PC-9 (cell line): ENCODE data around the gene HSPA9. TPM values are rescaled to one million over a fixed set of nuclear protein-coding genes. Genes with fewer than 3 reads are reported as not detected.
A peak's percentile ranks its signal among the peaks of the same experiment; 100 is the strongest.

ENCODE experiments used
- BruUV-seq: library from RNA; stranded (reverse); fragments of 400-500 nt; replicated peaks from 2 replicates; lab custom pipeline; 2021; lab: Mats Ljungman, UMichigan
- CTCF ChIA-PET: fragments of 300-600 bp; sonication (Branson Sonifier 250); formaldehyde crosslinking; loops from one replicate; lab custom pipeline; 2022; ENCODE audit warnings: antibody characterized with exemption; lab: Charles Lee
- POLR2A ChIA-PET: fragments of 300-600 bp; sonication (Branson Sonifier 250); formaldehyde crosslinking; loops from one replicate; lab custom pipeline; 2022; ENCODE audit warnings: antibody characterized with exemption; ENCODE audit not compliant: unreplicated experiment; lab: Charles Lee
- DNase-seq, 2 experiments: peaks; one replicate each; pipeline versions ENCODE4 v3.0.0 to v3.0.0-alpha.2; 2015 to 2022; ENCODE audit warnings: mixed read lengths in 1 of 2
- H2AFZ ChIP-seq: fragments of 200-600 bp; sonication (generic); 2 replicates; pipeline ENCODE4 v1.8.1; 2017; ENCODE audit warnings: antibody characterized with exemption
- H3F3A ChIP-seq: fragments of 200-600 bp; sonication (generic); 2 replicates; pipeline ENCODE4 v1.8.1; 2017; ENCODE audit warnings: antibody characterized with exemption, mild to moderate bottlenecking, low read depth; ENCODE audit not compliant: insufficient read depth
- H3K27ac ChIP-seq: fragments of 200-600 bp; sonication (generic); 2 replicates; pipeline ENCODE4 v1.6.1; 2016; ENCODE audit warnings: mixed run types
- H3K27me3 ChIP-seq: fragments of 200-600 bp; sonication (generic); 2 replicates; pipeline ENCODE4 v1.6.1; 2016; ENCODE audit warnings: low read depth, mixed run types; ENCODE audit not compliant: insufficient read depth
- H3K36me3 ChIP-seq: fragments of 200-600 bp; sonication (generic); 2 replicates; pipeline ENCODE4 v1.6.1; 2016; ENCODE audit warnings: low read depth, mixed run types
- H3K4me1 ChIP-seq: fragments of 200-600 bp; sonication (generic); replicated peaks from 2 replicates; pipeline ENCODE4 v1.6.1; 2016; ENCODE audit warnings: mixed run types; ENCODE audit not compliant: insufficient read depth
- H3K4me2 ChIP-seq: fragments of 200-600 bp; sonication (generic); 2 replicates; pipeline ENCODE4 v1.6.1; 2017; ENCODE audit warnings: mixed run types
- H3K4me3 ChIP-seq: fragments of 200-600 bp; sonication (generic); 2 replicates; pipeline ENCODE4 v1.6.1; 2016; ENCODE audit warnings: mixed run types
- H3K79me2 ChIP-seq: fragments of 200-600 bp; sonication (generic); 2 replicates; pipeline ENCODE4 v1.6.1; 2017; ENCODE audit warnings: low read depth, mixed run types
- H3K9me2 ChIP-seq: fragments of 200-600 bp; sonication (generic); 2 replicates; pipeline ENCODE4 v1.8.1; 2017; ENCODE audit warnings: mild to moderate bottlenecking; ENCODE audit not compliant: insufficient read depth
- H3K9me3 ChIP-seq: fragments of 200-600 bp; sonication (generic); 2 replicates; pipeline ENCODE4 v1.8.1; 2016; ENCODE audit warnings: low read depth; ENCODE audit not compliant: insufficient read depth
- H4K20me1 ChIP-seq: fragments of 200-600 bp; sonication (generic); 2 replicates; pipeline ENCODE4 v1.8.1; 2017; ENCODE audit not compliant: insufficient read depth
- CTCF ChIP-seq: fragments of 200-600 bp; sonication (generic); conservative IDR thresholded peaks from 2 replicates; pipeline ENCODE4 v1.6.1; 2017; ENCODE audit warnings: mixed run types, antibody characterized with exemption, mild to moderate bottlenecking, moderate library complexity
- EZH2 ChIP-seq: fragments of 200-600 bp; sonication (generic); IDR thresholded peaks from 2 replicates; pipeline ENCODE4 v1.8.0; 2017; ENCODE audit warnings: antibody characterized with exemption, low read depth
- intact Hi-C: fragments of 100-400 bp; cut with micrococcal nuclease; formaldehyde crosslinking; loops from one replicate; pipeline ENCODE4 v1.10.0; 2022; ENCODE audit not compliant: unreplicated experiment
- total RNA-seq: library from RNA; stranded (reverse); gene quantifications from 2 replicates; pipeline ENCODE4 v1.2.3, GENCODE V29; 2021

Gene HSPA9
- total RNA-seq, 1 experiment from 2014 or later, result 256 TPM

- intact Hi-C loops, result no loop called here
- H3K4me3 ChIP-seq, result no peak overlapping the region
- no peaks in the 10 kb centered on the region for H3K9me3 ChIP-seq
- no TSS peak for BruUV-seq
- H3K36me3 ChIP-seq, result peaks cover 10% of the 10 kb centered on the region; the same call in 1 of the 2 replicates
- ChIA-PET CTCF (interaction anchor here (0.6 kb wide), 1 partner anchor 16 kb away, joined by 4 read pairs; no protein-coding TSS in a partner anchor), POLR2A (interaction anchor here (0.6 kb wide), 1 partner anchor 65 kb away, joined by 4 read pairs; no protein-coding TSS in a partner anchor)
- H3F3A ChIP-seq, result peaks cover 40% of the 10 kb centered on the region
- peaks cover 36% of the 10 kb centered on the region for H3K4me1 ChIP-seq
- H2AFZ ChIP-seq, result no peak overlapping the region
- peaks cover 94% of the 10 kb centered on the region for H4K20me1 ChIP-seq
- TF ChIP-seq CTCF (no peak), EZH2 (no peak)
- H3K27me3 ChIP-seq, result no peaks in the 10 kb centered on the region
- no peak for DNase-seq
- no peaks in the 10 kb centered on the region for H3K9me2 ChIP-seq
- peaks cover 97% of the 10 kb centered on the region for H3K79me2 ChIP-seq
- H3K4me2 ChIP-seq, result peak overlapping the region; percentile 59
- peak overlapping the region; percentile 49; the same call in 1 of the 2 replicates for H3K27ac ChIP-seq
Measured at GRCh38 chr5:138529812-138530211, 45.4 kb downstream of the HSPA9 start.

GRCh38 chr5:138528744-138529469, 46.3 kb downstream of the HSPA9 start:
- Histone ChIP-seq H3K27ac (peak overlapping the region; percentile 49), H4K20me1 (peaks cover 89% of the 10 kb centered on the region), H3K27me3 (no peaks in the 10 kb centered on the region), H3K79me2 (peaks cover 95% of the 10 kb centered on the region), H3K4me2 (peak overlapping the region; percentile 59), H3K9me3 (no peaks in the 10 kb centered on the region), H3K9me2 (no peaks in the 10 kb centered on the region), H2AFZ (no peak overlapping the region), H3K4me1 (peaks cover 36% of the 10 kb centered on the region), H3K4me3 (no peak overlapping the region; the same call in 1 of the 2 replicates), H3F3A (peaks cover 31% of the 10 kb centered on the region), H3K36me3 (peaks cover 10% of the 10 kb centered on the region; the same call in 1 of the 2 replicates)
- peak in 1 of 2 experiments; percentile 52 for DNase-seq
- no TSS peak for BruUV-seq
- ChIA-PET CTCF (interaction anchor here (0.6 kb wide), 1 partner anchor 17 kb away, joined by 4 read pairs; no protein-coding TSS in a partner anchor), POLR2A (interaction anchor here (0.6 to 0.7 kb wide), 2 partner anchors 15 to 64 kb away, joined by 4 to 7 read pairs; no protein-coding TSS in a partner anchor)
- intact Hi-C loops, result no loop called here
- TF ChIP-seq CTCF, result no peak
- no peak for TF ChIP-seq EZH2

GRCh38 chr5:138528208-138528607, 47.0 kb downstream of the HSPA9 start:
- intact Hi-C loops, result no loop called here
- Histone ChIP-seq H3K9me3 (no peaks in the 10 kb centered on the region), H2AFZ (no peak overlapping the region), H3K4me3 (no peak overlapping the region), H3F3A (peaks cover 31% of the 10 kb centered on the region), H3K79me2 (peaks cover 95% of the 10 kb centered on the region), H3K27ac (peak overlapping the region; percentile 49), H3K9me2 (no peaks in the 10 kb centered on the region), H3K27me3 (no peaks in the 10 kb centered on the region), H3K4me2 (peak overlapping the region; percentile 59), H4K20me1 (peaks cover 89% of the 10 kb centered on the region), H3K4me1 (peaks cover 36% of the 10 kb centered on the region), H3K36me3 (0 out of 2 replicates have a peak, but pooled peaks cover 5% of the 10 kb centered on the region)
- TF ChIP-seq EZH2, result no peak
- no peak for TF ChIP-seq CTCF
- DNase-seq, result peak in 1 of 2 experiments; percentile 80
- CTCF ChIA-PET, result no interaction called here
- no TSS peak for BruUV-seq
- POLR2A ChIA-PET, result interaction anchor here (0.6 kb wide), 1 partner anchor 27 kb away, joined by 10 read pairs; no protein-coding TSS in a partner anchor
